Keratinocyte (primary cell): ENCODE data around the gene TMEM225B. TPM values are rescaled to one million over a fixed set of nuclear protein-coding genes. Genes with fewer than 3 reads are reported as not detected.

ENCODE experiments used
- DNase-seq: peaks from one replicate; pipeline ENCODE4 v3.0.0-alpha.2; 2011; ENCODE audit warnings: low read depth, missing footprints, low spot score
- FAIRE-seq: peaks from 2 replicates; lab custom pipeline; 2011; peaks lifted over from hg19 to GRCh38; lab: Jason Lieb, UNC
- H2AFZ ChIP-seq: 2 replicates; pipeline ENCODE4 v1.6.0; 2012; ENCODE audit warnings: low read length, control low read depth, inconsistent platforms; ENCODE audit not compliant: control insufficient read depth
- H3K27ac ChIP-seq: 2 replicates; pipeline ENCODE4 v1.5.1; 2011; ENCODE audit warnings: low read length; ENCODE audit not compliant: control insufficient read depth, insufficient read depth
- H3K27me3 ChIP-seq: 3 replicates; pipeline ENCODE4 v1.6.0; 2011; ENCODE audit warnings: low read length; ENCODE audit not compliant: control insufficient read depth, insufficient read depth; ENCODE audit errors: extremely low read depth
- H3K36me3 ChIP-seq, 2 experiments: 2 replicates in 1 of 2; 3 replicates in 1 of 2; pipeline ENCODE4 v1.5.1; 2011; ENCODE audit warnings: low read length in 2 of 2, mild to moderate bottlenecking in 1 of 2; ENCODE audit not compliant: control insufficient read depth in 2 of 2, insufficient read depth in 2 of 2; ENCODE audit errors: extremely low read depth in 1 of 2
- H3K4me1 ChIP-seq: 3 replicates; pipeline ENCODE4 v1.5.1; 2011; ENCODE audit warnings: low read length; ENCODE audit not compliant: control insufficient read depth, insufficient read depth; ENCODE audit errors: extremely low read depth
- H3K4me2 ChIP-seq: 3 replicates; pipeline ENCODE4 v1.6.0; 2011; ENCODE audit warnings: low read depth, low read length; ENCODE audit not compliant: control insufficient read depth, insufficient read depth; ENCODE audit errors: extremely low read depth
- H3K4me3 ChIP-seq, 3 experiments: fragments of 200-600 bp in 1 of 3; sonication (generic) in 1 of 3; 2 replicates in 2 of 3; 3 replicates in 1 of 3; pipeline ENCODE4 v1.5.1; 2011 to 2016; ENCODE audit warnings: low read length in 3 of 3, mild to moderate bottlenecking in 3 of 3, control low read depth in 2 of 3, inconsistent platforms in 1 of 3, low read depth in 1 of 3, mixed read lengths in 1 of 3, mixed run types in 1 of 3, moderate library complexity in 1 of 3; ENCODE audit not compliant: control insufficient read depth in 2 of 3, insufficient read depth in 2 of 3; ENCODE audit errors: extremely low read depth in 1 of 3
- H3K79me2 ChIP-seq: 2 replicates; pipeline ENCODE4 v1.6.0; 2012; ENCODE audit warnings: low read length; ENCODE audit not compliant: control insufficient read depth, insufficient read depth
- H3K9ac ChIP-seq: 3 replicates; pipeline ENCODE4 v1.6.0; 2011; ENCODE audit warnings: low read length; ENCODE audit not compliant: control insufficient read depth, insufficient read depth; ENCODE audit errors: extremely low read depth
- H3K9me1 ChIP-seq: 3 replicates; pipeline ENCODE4 v1.6.0; 2011; ENCODE audit warnings: low read length; ENCODE audit not compliant: control insufficient read depth, insufficient read depth; ENCODE audit errors: extremely low read depth
- H3K9me3 ChIP-seq: 2 replicates; pipeline ENCODE4 v1.5.1; 2012; ENCODE audit warnings: low read depth, low read length; ENCODE audit not compliant: control insufficient read depth
- H4K20me1 ChIP-seq: 3 replicates; pipeline ENCODE4 v1.6.0; 2011; ENCODE audit warnings: low read length; ENCODE audit not compliant: control insufficient read depth, insufficient read depth; ENCODE audit errors: extremely low read depth
- CTCF ChIP-seq, 3 experiments: IDR thresholded peaks in 1 of 3; conservative IDR thresholded peaks in 1 of 3; optimal IDR thresholded peaks in 1 of 3; 2 replicates in 2 of 3; 3 replicates in 1 of 3; pipeline versions ENCODE3 to v1.5.1; 2011; ENCODE audit warnings: low read length in 3 of 3, mild to moderate bottlenecking in 3 of 3, moderate library complexity in 2 of 3, control low read depth in 1 of 3, inconsistent platforms in 1 of 3; ENCODE audit not compliant: insufficient read depth in 2 of 3; ENCODE audit errors: extremely low read depth in 1 of 3
- EZH2 ChIP-seq: IDR thresholded peaks from one replicate; pipeline ENCODE4 v1.6.1; 2012; ENCODE audit warnings: inconsistent platforms, mild to moderate bottlenecking, low read length, moderate library complexity
- dilution Hi-C: fragments of 300-500 bp; cut with MboI; formaldehyde crosslinking; loops from one replicate; pipeline ENCODE4 v1.7.0; 2020; ENCODE audit warnings: low sequenced_read_pairs; ENCODE audit not compliant: extremely low pct_ligation_motif_present
- polyA plus RNA-seq, 5 experiments: library from polyadenylated mRNA; depleted of rRNA in 3 of 5; stranded (reverse) in 3 of 5; stranded (forward) in 1 of 5; unstranded in 1 of 5; fragments of >200 nt; gene quantifications; 1 replicate in 1 of 5; 2 replicates in 3 of 5; 3 replicates in 1 of 5; pipeline versions ENCODE4 v1.2.1 to v1.2.3, GENCODE V29; 2011 to 2012; ENCODE audit warnings: missing spikeins in 2 of 5, low read depth in 1 of 5, low replicate concordance in 1 of 5

The TMEM225B gene
- polyA plus RNA-seq, 1 donor (not counting 4 experiments of a cell fraction or from before 2014, with no cell fraction given): 0.18 TPM

GRCh38 chr7:99624484-99624883 is 26.4 kb downstream of the TMEM225B start:
- H3K36me3 ChIP-seq: peaks cover 62 to 79% of the 10 kb centered on the region in 2 experiments
- TF ChIP-seq EZH2 (no peak), CTCF (optimal IDR thresholded peaks at IDR 0.05 in 1 of 3, IDR thresholded peaks at IDR 0.05 in 1 of 3, conservative IDR thresholded peaks at IDR 0.05 in 1 of 3; ENCODE audit: extremely low read depth in 1 of 3, insufficient read depth in 2 of 3, low read length in 3 of 3) (no peak)
- no peak overlapping the region for H2AFZ ChIP-seq
- peaks cover 28% of the 10 kb centered on the region for H3K4me1 ChIP-seq
- dilution Hi-C loops: no loop called here
- FAIRE-seq: no peak
- no peak overlapping the region for H3K4me2 ChIP-seq
- peaks cover 2% of the 10 kb centered on the region for H3K9me1 ChIP-seq
- H3K27me3 ChIP-seq: no peaks in the 10 kb centered on the region
- H3K27ac ChIP-seq: no peak overlapping the region
- no peaks in the 10 kb centered on the region for H4K20me1 ChIP-seq
- H3K9ac ChIP-seq: no peak overlapping the region
- H3K4me3 ChIP-seq: no peak overlapping the region
- peaks cover 56% of the 10 kb centered on the region for H3K79me2 ChIP-seq
- no peak for DNase-seq
- H3K9me3 ChIP-seq: no peaks in the 10 kb centered on the region

GRCh38 chr7:99625321-99625720 is 27.3 kb downstream of the TMEM225B start:
- Histone ChIP-seq H3K36me3 (peaks cover 64 to 79% of the 10 kb centered on the region in 2 experiments), H3K4me2 (no peak overlapping the region)
- TF ChIP-seq EZH2: no peak

GRCh38 chr7:99625961-99626360 is 27.9 kb downstream of the TMEM225B start:
- Histone ChIP-seq H3K9me3 (no peaks in the 10 kb centered on the region), H3K4me3 (no peak overlapping the region), H3K4me1 (peaks cover 22% of the 10 kb centered on the region), H3K9ac (no peak overlapping the region), H4K20me1 (no peaks in the 10 kb centered on the region), H3K27ac (no peak overlapping the region), H3K9me1 (peaks cover 2% of the 10 kb centered on the region), H3K36me3 (peaks cover 63 to 76% of the 10 kb centered on the region in 2 experiments), H3K4me2 (no peak overlapping the region), H3K27me3 (no peaks in the 10 kb centered on the region), H3K79me2 (peaks cover 50% of the 10 kb centered on the region), H2AFZ (no peak overlapping the region)
- no peak for FAIRE-seq
- dilution Hi-C loops: no loop called here
- DNase-seq: no peak
- TF ChIP-seq EZH2 (no peak), CTCF (optimal IDR thresholded peaks at IDR 0.05 in 1 of 3, IDR thresholded peaks at IDR 0.05 in 1 of 3, conservative IDR thresholded peaks at IDR 0.05 in 1 of 3; ENCODE audit: extremely low read depth in 1 of 3, insufficient read depth in 2 of 3, low read length in 3 of 3) (peak in 1 of 3 experiments; percentile 11)

More at GRCh38 chr7:99625321-99625720, 27.3 kb downstream of the TMEM225B start:
- FAIRE-seq (no peak), DNase-seq (no peak)
- Histone ChIP-seq H3K27ac (no peak overlapping the region), H2AFZ (no peak overlapping the region), H3K27me3 (no peaks in the 10 kb centered on the region), H3K79me2 (peaks cover 54% of the 10 kb centered on the region), H3K4me1 (peaks cover 22% of the 10 kb centered on the region), H3K9me3 (no peaks in the 10 kb centered on the region), H3K4me3 (no peak overlapping the region), H4K20me1 (no peaks in the 10 kb centered on the region), H3K9me1 (peaks cover 2% of the 10 kb centered on the region), H3K9ac (no peak overlapping the region)
- dilution Hi-C loops: no loop called here
